Hematopoietic multipotent progenitor cell (in vitro differentiated cells): ENCODE results near the gene NELL1. TPM values are rescaled to one million over a fixed set of nuclear protein-coding genes. Genes with fewer than 3 reads are reported as not detected.

Source experiments
- DNase-seq, 3 donors: peaks; one replicate each; pipeline ENCODE4 v3.0.0-alpha.2; 2011 to 2015; ENCODE audit warnings: low read depth in 2 of 3, low spot score in 2 of 3
- total RNA-seq: library from RNA; depleted of rRNA; stranded (reverse); fragments of >200 nt; gene quantifications from one replicate; pipeline ENCODE4 v1.2.3, GENCODE V29; 2012

NELL1 gene
- total RNA-seq, 1 donor: 0.27 TPM

GRCh38 chr11:20937826-20938225, 268.4 kb downstream of the NELL1 start:
- DNase-seq: no peak

GRCh38 chr11:20949585-20949984, 280.2 kb downstream of the NELL1 start:
- DNase-seq: no peak

- DNase-seq: no peak
Observed at GRCh38 chr11:20962581-20962980, 293.2 kb downstream of the NELL1 start.

- no peak for DNase-seq
Observed at GRCh38 chr11:20963596-20963995, 294.2 kb downstream of the NELL1 start.

GRCh38 chr11:20964985-20965384, 295.6 kb downstream of the NELL1 start:
- DNase-seq: no peak

GRCh38 chr11:20966489-20966888, 297.1 kb downstream of the NELL1 start:
- no peak for DNase-seq

- DNase-seq: no peak
Observed at GRCh38 chr11:20973940-20974559, 304.7 kb downstream of the NELL1 start.

- DNase-seq: no peak
Observed at GRCh38 chr11:20980736-20981135, 311.4 kb downstream of the NELL1 start.

- DNase-seq: no peak
Observed at GRCh38 chr11:20990447-20990846, 321.1 kb downstream of the NELL1 start.

GRCh38 chr11:20991471-20991870, 322.1 kb downstream of the NELL1 start:
- no peak for DNase-seq

GRCh38 chr11:21007297-21007696, 337.9 kb downstream of the NELL1 start:
- DNase-seq: no peak

GRCh38 chr11:21018248-21018647, 348.9 kb downstream of the NELL1 start:
- DNase-seq: no peak

- DNase-seq: no peak
Observed at GRCh38 chr11:21026685-21027084, 357.3 kb downstream of the NELL1 start.

- no peak for DNase-seq
Observed at GRCh38 chr11:21037850-21038249, 368.5 kb downstream of the NELL1 start.

GRCh38 chr11:21038801-21039200, 369.4 kb downstream of the NELL1 start:
- DNase-seq: no peak

- DNase-seq: no peak
Observed at GRCh38 chr11:21040630-21041029, 371.2 kb downstream of the NELL1 start.

GRCh38 chr11:21048626-21049025, 379.2 kb downstream of the NELL1 start:
- no peak for DNase-seq

- DNase-seq: no peak
Observed at GRCh38 chr11:21053466-21053865, 384.1 kb downstream of the NELL1 start.

- no peak for DNase-seq
Observed at GRCh38 chr11:21056644-21057043, 387.3 kb downstream of the NELL1 start.

GRCh38 chr11:21059879-21060278, 390.5 kb downstream of the NELL1 start:
- DNase-seq: no peak

- no peak for DNase-seq
Observed at GRCh38 chr11:21066030-21066429, 396.6 kb downstream of the NELL1 start.

GRCh38 chr11:21068886-21069285, 399.5 kb downstream of the NELL1 start:
- DNase-seq: no peak

GRCh38 chr11:21069909-21070308, 400.5 kb downstream of the NELL1 start:
- no peak for DNase-seq
